ENCODE measurements around the gene MAPK1IP1L. TPM values are rescaled to one million over a fixed set of nuclear protein-coding genes. Genes with fewer than 3 reads are reported as not detected.

The MAPK1IP1L gene
- total RNA-seq, 3 donors from 2014 or later: 67.7 to 72.7 (median 69.7) TPM

DNA sequence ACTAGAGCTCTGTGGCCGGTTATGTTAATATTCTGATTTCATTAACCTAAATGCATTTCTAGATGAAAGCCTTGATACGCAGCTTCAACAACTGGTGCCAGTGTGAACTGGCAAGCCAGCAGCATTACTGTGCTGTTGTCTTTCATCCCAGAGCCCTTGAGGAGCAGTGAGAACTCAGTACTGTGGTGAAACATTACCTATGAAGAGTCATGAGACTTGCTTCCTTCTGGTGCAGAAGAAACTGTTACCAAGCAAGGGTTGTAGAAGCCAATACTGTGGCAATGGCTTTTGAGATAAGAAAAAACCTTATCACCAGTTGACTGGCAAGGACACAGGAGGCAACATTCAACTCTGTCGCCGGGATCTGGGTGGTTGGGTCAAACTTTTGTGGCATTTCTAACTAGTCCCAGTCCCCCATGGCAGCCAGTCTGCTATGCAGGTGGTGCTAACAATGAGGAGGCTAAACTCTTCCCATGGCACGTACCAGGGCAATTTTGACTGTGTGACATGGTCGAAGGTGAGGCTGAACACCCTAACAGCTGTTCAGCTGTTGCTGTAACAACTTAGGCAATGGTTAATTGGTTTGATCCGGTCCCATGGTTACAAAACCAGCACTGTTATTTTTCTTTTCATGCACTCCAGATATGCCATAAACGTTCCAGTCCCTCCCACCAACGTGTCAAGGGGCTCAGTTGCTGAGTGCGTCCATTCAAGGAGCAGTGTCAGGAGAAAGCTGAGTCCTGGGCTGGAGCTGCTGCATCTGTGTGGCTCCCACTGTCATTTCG, 65.0 kb downstream of the MAPK1IP1L start:
- ATAC-seq (peak; percentile 85), DNase-seq (peak in 2 of 3 donors; percentile 56 to 60)
- no peaks in the 10 kb centered on the region for H3K36me3 ChIP-seq (ENCODE audit: low read depth)
- peaks cover 38% of the 10 kb centered on the region for H3K4me1 ChIP-seq (ENCODE audit: low read depth)
- intact Hi-C loops (cut with DNase I, micrococcal nuclease): no loop called here
- H3K4me3 ChIP-seq: no peak overlapping the region
- TF ChIP-seq, protein P1, sequence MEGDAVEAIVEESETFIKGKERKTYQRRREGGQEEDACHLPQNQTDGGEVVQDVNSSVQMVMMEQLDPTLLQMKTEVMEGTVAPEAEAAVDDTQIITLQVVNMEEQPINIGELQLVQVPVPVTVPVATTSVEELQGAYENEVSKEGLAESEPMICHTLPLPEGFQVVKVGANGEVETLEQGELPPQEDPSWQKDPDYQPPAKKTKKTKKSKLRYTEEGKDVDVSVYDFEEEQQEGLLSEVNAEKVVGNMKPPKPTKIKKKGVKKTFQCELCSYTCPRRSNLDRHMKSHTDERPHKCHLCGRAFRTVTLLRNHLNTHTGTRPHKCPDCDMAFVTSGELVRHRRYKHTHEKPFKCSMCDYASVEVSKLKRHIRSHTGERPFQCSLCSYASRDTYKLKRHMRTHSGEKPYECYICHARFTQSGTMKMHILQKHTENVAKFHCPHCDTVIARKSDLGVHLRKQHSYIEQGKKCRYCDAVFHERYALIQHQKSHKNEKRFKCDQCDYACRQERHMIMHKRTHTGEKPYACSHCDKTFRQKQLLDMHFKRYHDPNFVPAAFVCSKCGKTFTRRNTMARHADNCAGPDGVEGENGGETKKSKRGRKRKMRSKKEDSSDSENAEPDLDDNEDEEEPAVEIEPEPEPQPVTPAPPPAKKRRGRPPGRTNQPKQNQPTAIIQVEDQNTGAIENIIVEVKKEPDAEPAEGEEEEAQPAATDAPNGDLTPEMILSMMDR (IDR thresholded peaks at IDR 0.05): no peak
- H3K9me3 ChIP-seq: no peaks in the 10 kb centered on the region

DNA sequence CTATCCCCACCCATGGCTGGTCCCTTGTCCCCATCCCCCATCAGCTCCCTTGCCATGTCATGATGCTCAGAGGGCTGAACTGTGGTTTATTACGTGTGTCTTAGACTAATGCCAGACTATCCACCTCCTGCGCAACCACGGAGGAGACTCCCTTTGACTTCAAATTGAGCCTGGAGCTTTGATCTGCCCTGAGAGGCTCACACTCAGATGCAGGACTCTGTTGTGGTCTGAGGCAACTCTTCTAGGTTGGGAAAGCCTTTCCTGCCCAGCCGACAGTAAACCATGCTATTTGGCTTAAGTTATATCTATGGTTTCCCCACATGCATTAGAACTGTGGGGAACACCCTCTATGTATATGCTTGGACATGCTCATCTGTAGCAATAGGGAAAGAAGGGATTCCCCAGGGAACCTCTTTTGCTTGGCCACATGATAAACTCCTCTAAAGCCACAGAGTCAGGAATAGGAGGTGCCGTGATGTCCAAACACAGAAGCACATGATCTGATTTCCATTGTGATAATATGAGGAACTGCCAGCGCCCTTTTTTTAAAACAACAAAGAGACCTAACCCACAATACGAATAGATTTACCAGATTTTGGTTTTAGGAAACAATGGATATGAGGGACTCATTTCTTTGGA, 66.5 kb downstream of the MAPK1IP1L start:
- Histone ChIP-seq H3K4me1 (ENCODE audit: low read depth) (peaks cover 42% of the 10 kb centered on the region), H3K36me3 (ENCODE audit: low read depth) (peaks cover 4% of the 10 kb centered on the region), H3K4me3 (no peak overlapping the region), H3K9me3 (no peaks in the 10 kb centered on the region)
- TF ChIP-seq, protein P1 (IDR thresholded peaks at IDR 0.05): no peak
- DNase-seq: no peak
- intact Hi-C loops (cut with DNase I, micrococcal nuclease): no loop called here
- ATAC-seq: no peak

DNA sequence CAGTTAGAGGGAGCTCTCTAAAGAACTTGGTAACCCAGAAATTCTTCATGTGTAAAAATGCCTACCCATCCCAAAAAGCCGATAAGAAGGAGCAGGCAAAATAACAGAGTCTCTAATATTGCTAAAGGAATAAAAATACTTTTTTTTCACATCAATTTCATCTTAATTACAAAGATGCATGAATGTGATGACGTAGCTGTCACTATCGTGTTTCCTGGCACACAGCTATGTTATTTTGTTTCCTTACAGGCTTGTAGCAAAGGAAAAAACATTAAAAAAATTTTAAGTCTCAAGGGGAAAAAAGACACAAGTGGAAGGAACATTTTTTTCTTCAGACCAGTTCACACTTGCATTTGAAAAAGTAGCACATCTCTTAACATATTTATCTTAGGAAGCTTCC, 67.3 kb downstream of the MAPK1IP1L start:
- Histone ChIP-seq H3K4me1 (ENCODE audit: low read depth) (peaks cover 49% of the 10 kb centered on the region), H3K9me3 (no peaks in the 10 kb centered on the region), H3K36me3 (ENCODE audit: low read depth) (peaks cover 4% of the 10 kb centered on the region), H3K4me3 (no peak overlapping the region)
- ATAC-seq: no peak
- TF ChIP-seq, protein P1 (IDR thresholded peaks at IDR 0.05): no peak
- peak in 1 of 3 donors; percentile 1 for DNase-seq
- intact Hi-C loops (cut with DNase I, micrococcal nuclease): no loop called here

Other genes with a start within 250 kb of the MAPK1IP1L start
- 10 to 100 TPM; 12.8 to 27.1 (median 19.3) TPM for gene GCH1, start 148.8 kb upstream of the MAPK1IP1L start, total RNA-seq
- gene WDHD1, start 24.5 kb upstream of the MAPK1IP1L start, total RNA-seq: 1 to 10 TPM; 2.6 to 6.5 (median 3.4) TPM
- 10 to 100 TPM; 16.6 to 41.6 (median 23.5) TPM for gene SOCS4, start 24.4 kb upstream of the MAPK1IP1L start, total RNA-seq
- gene LGALS3, start 77.6 kb downstream of the MAPK1IP1L start, total RNA-seq: 1,000 to 10,000 TPM in 2 of 3 donors, 100 to 1,000 TPM in 1; 488 to 1,705 (median 1,380) TPM
- gene DLGAP5, start 139.9 kb downstream of the MAPK1IP1L start, total RNA-seq: 10 to 100 TPM in 1 of 3 donors, 1 to 10 TPM in 2; 2.0 to 13.7 (median 3.3) TPM
- gene FBXO34, start 219.8 kb downstream of the MAPK1IP1L start, total RNA-seq: 10 to 100 TPM; 42.2 to 76.9 (median 59.1) TPM